Mesothelial cell of epicardium (in vitro differentiated cells): ENCODE data around the gene ST3GAL3. TPM values are rescaled to one million over a fixed set of nuclear protein-coding genes. Genes with fewer than 3 reads are reported as not detected.
A peak's percentile ranks its signal among the peaks of the same experiment; 100 is the strongest.

ENCODE experiments used
- DNase-seq, 2 experiments: peaks; one replicate each; pipeline ENCODE4 v3.0.0; 2021; ENCODE audit warnings: low spot score in 2 of 2; ENCODE audit not compliant: unreplicated experiment in 2 of 2
- H3K27ac Mint-ChIP-seq: 2 replicates; pipeline ENCODE4 v1.8.0; 2021; ENCODE audit warnings: mixed read lengths
- H3K27me3 Mint-ChIP-seq: 2 replicates; pipeline ENCODE4 v1.8.0; 2021; ENCODE audit warnings: low read depth, mixed read lengths
- H3K36me3 Mint-ChIP-seq: 2 replicates; pipeline ENCODE4 v1.8.0; 2021; ENCODE audit warnings: mixed read lengths
- H3K4me1 Mint-ChIP-seq: 2 replicates; pipeline ENCODE4 v1.8.0; 2021; ENCODE audit warnings: mixed read lengths
- H3K4me3 Mint-ChIP-seq: 2 replicates; pipeline ENCODE4 v1.8.0; 2021; ENCODE audit warnings: mild to moderate bottlenecking, moderate library complexity, mixed read lengths
- H3K9me3 Mint-ChIP-seq: 2 replicates; pipeline ENCODE4 v1.8.0; 2021; ENCODE audit warnings: mixed read lengths
- CTCF ChIP-seq: fragments of 200-600 bp; sonication (generic); IDR thresholded peaks from one replicate; pipeline ENCODE4 v1.5.0; 2021; ENCODE audit warnings: antibody characterized with exemption; ENCODE audit not compliant: unreplicated experiment
- total RNA-seq: library from RNA; stranded (reverse); gene quantifications from 3 replicates; pipeline ENCODE4 v1.2.1, GENCODE V29; 2021

The ST3GAL3 gene
- total RNA-seq, 1 donor from 2014 or later, result 31.0 TPM

- H3K4me3 Mint-ChIP-seq, result no peak overlapping the region
- no peak for DNase-seq
- TF ChIP-seq CTCF, result no peak
Measured at GRCh38 chr1:43796111-43796581, 88.8 kb downstream of the ST3GAL3 start.

GRCh38 chr1:43797891-43798290, 90.6 kb downstream of the ST3GAL3 start:
- H3K27me3 Mint-ChIP-seq, result no peaks in the 10 kb centered on the region
- peaks cover 25% of the 10 kb centered on the region for H3K4me1 Mint-ChIP-seq
- no peak overlapping the region for H3K27ac Mint-ChIP-seq
- H3K36me3 Mint-ChIP-seq, result peaks cover 12% of the 10 kb centered on the region
- no peak overlapping the region for H3K4me3 Mint-ChIP-seq
- no peaks in the 10 kb centered on the region for H3K9me3 Mint-ChIP-seq
- DNase-seq, result no peak
- no peak for TF ChIP-seq CTCF

More at GRCh38 chr1:43796111-43796581, 88.8 kb downstream of the ST3GAL3 start:
- H3K27ac Mint-ChIP-seq, result peak overlapping the region; percentile 71
- H3K27me3 Mint-ChIP-seq, result no peaks in the 10 kb centered on the region
- H3K9me3 Mint-ChIP-seq, result no peaks in the 10 kb centered on the region
- peaks cover 12% of the 10 kb centered on the region for H3K36me3 Mint-ChIP-seq
- peaks cover 25% of the 10 kb centered on the region for H3K4me1 Mint-ChIP-seq

GRCh38 chr1:43799656-43800635, 92.6 kb downstream of the ST3GAL3 start:
- Mint-ChIP-seq H3K4me3 (no peak overlapping the region), H3K9me3 (no peaks in the 10 kb centered on the region), H3K36me3 (peaks cover 12% of the 10 kb centered on the region), H3K4me1 (peaks cover 25% of the 10 kb centered on the region), H3K27me3 (no peaks in the 10 kb centered on the region), H3K27ac (peak overlapping the region; percentile 35)
- no peak for TF ChIP-seq CTCF
- DNase-seq, result no peak

DNA sequence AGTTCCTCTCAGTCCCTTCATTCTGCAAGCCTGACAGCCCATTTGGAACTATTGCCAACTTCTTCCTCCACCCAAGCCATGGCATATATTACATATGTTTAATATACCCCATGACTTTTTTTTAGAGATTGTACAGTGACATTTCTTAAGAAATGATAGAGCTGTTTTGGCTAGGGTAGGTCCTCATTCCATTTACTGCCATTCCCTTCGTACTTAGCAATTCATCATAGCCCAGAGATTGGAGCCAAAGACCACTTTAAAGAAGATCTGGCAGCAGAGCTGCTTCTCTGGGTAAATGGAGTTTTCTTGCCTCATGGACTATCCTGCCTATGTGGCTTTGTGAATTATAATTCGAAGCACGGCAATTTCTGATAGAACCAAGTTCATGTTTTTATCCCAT, 93.4 kb downstream of the ST3GAL3 start:
- H3K27me3 Mint-ChIP-seq, result no peaks in the 10 kb centered on the region
- peaks cover 21% of the 10 kb centered on the region for H3K4me1 Mint-ChIP-seq
- no peak for TF ChIP-seq CTCF
- no peaks in the 10 kb centered on the region for H3K9me3 Mint-ChIP-seq
- H3K27ac Mint-ChIP-seq, result no peak overlapping the region
- DNase-seq, result no peak
- no peak overlapping the region for H3K4me3 Mint-ChIP-seq
- H3K36me3 Mint-ChIP-seq, result peaks cover 12% of the 10 kb centered on the region

DNA sequence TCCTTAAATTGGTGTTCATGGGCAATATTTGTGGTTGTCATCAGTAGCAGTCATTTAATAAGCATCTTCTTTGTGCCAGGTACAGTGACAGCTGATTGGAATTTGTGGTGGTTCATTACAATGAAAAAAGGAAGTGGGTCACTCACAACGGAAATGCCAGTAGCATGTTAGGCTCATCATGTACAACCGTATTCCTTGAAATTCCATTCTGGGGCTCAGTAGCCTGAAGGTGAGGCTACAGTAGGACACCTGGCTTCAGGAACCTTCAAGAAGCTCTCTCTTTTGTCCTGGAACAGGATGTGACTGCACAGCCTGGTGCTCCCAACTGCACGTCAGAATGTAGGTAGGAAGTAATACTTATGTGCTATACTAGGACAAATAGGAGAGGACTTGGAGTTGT, 93.9 kb downstream of the ST3GAL3 start:
- Mint-ChIP-seq H3K9me3 (no peaks in the 10 kb centered on the region), H3K27me3 (no peaks in the 10 kb centered on the region), H3K27ac (no peak overlapping the region), H3K4me1 (peaks cover 16% of the 10 kb centered on the region), H3K36me3 (peaks cover 11% of the 10 kb centered on the region), H3K4me3 (no peak overlapping the region)
- TF ChIP-seq CTCF, result no peak
- DNase-seq, result no peak
